LNCAP (cell line): Measurements from ENCODE around the gene CCT8.

Experiments used
- TF ChIP-seq, protein P1 (sequence below): fragments of 450-650 bp; IDR thresholded peaks from 2 replicates; pipeline ENCODE4 v1.5.1; 2017; ENCODE audit warnings: mild to moderate bottlenecking

The CCT8 gene

DNA sequence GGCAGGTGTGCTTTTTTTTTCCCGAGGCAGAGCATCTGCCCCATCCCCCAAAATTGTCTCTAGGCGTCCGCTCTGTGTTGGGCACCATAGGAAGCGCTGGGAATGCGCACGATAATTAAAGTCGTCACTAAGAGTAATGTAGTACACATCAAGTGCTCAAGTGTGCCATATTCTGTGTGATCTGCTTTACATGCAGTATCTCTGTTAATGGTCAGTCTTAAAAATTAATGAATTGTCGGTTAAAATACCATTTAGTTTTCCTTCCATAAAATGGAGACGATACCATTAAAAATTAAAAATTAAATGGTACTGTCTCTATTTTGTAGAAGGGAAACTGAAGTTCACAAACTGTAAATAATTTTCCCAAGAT lies 544 bp upstream of the CCT8 start:
- TF ChIP-seq, protein P1, sequence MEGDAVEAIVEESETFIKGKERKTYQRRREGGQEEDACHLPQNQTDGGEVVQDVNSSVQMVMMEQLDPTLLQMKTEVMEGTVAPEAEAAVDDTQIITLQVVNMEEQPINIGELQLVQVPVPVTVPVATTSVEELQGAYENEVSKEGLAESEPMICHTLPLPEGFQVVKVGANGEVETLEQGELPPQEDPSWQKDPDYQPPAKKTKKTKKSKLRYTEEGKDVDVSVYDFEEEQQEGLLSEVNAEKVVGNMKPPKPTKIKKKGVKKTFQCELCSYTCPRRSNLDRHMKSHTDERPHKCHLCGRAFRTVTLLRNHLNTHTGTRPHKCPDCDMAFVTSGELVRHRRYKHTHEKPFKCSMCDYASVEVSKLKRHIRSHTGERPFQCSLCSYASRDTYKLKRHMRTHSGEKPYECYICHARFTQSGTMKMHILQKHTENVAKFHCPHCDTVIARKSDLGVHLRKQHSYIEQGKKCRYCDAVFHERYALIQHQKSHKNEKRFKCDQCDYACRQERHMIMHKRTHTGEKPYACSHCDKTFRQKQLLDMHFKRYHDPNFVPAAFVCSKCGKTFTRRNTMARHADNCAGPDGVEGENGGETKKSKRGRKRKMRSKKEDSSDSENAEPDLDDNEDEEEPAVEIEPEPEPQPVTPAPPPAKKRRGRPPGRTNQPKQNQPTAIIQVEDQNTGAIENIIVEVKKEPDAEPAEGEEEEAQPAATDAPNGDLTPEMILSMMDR, result no peak

DNA sequence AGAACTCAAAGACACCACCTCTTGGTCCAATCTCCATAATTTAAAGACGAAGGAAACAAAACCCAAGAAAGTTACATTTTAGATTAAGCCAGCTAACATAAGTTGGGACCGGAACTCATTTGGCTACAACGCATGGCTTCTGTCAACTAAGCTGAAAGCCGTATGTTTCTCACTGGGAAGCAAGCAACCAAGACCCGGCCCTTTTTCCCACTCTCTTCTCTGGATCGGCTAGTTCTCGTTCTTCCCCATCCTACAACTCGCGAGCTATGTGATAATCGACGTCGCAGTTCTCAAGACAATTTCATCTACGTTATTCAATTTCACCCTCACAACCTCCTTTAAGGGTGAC lies 601 bp downstream of the CCT8 start:
- TF ChIP-seq, protein P1, result no peak

DNA sequence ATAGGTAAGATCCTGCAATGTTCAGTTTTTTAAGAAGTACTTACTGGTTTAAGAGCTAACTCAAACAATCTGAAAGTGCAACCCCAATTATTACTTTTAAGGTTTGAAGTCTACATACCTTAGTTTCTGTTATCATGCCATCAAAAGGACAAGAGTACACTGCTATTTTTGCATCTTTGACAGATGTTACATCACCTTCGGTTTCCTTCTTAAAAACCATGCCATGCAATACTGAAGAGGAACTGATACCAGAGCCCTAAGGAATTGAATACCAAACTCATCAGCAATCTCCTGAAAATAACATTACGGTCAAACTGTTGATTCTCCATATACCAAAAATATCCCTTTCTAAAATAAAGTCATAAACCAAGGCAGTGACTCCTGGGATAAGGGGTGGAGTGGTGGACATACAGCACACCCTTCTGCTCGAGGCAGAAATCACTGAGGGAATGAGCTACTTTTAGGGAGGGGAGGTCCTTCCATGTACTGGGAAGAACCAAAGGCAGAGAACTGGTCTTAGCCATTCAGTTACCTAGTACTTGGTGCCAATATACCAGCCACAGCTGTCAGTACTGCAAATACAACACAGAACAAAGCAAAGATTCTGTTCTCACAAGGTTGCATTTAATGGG lies 8.5 kb downstream of the CCT8 start:
- TF ChIP-seq, protein P1, result no peak

DNA sequence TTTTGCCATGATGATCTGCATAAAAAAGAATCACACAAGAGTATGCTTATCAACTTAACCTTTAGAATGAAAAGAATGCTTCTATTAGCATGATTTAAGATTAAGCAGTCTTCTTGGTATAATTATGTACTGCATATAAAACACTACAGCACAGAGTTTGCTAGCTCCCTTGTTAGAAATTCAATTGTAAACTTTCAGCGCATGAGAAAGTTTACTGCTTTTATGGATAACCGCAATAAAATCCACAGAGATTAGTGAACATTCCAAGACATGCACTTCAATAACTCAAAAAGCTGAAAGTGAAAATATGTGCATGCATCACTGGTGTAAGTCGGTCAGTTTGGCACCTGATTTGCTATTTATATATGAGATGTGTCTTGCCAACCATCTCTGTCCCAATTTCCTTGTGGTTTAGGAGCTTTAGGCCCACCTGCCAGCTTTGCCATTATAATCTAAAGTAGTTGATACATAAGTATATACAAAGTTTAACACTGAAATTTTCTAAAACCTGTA lies 16.9 kb downstream of the CCT8 start:
- TF ChIP-seq, protein P1, result no peak

DNA sequence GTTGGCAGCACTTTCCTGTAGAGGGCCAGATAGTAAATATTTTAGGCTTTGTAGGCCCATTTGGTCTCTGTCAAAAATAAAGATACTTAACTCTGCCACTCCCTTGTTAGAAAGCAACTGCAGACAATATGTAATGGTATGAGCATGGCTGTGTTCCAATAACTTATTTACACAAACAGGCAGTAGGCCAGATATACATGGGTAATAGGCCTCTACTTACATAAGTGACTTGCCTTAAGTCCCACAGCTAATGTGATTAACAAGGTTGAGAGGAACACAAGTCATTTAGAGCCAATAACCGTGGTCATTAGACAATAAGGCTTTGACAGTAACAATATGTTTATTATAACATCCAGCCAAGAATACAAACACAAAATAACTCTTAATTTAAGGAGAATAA lies 17.4 kb downstream of the CCT8 start:
- TF ChIP-seq, protein P1, result no peak

DNA sequence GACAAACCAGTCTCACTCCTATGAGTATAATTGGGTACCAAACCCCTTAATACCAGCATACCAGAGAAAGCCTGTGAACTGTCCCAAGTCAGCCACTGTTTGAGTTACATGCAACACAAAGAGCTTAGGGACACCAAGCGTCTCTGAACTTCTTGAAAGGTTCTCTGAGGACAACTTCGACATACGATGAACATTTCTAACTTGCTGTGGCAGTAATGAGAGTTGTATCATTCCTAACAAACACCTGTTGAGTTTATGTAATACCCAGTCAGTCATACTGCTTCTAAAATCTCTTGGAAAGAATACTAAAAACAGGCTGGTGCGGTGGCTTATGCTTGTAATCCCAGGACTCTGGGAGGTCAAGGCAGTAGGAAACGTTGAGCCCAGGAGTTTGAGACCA lies 18.4 kb downstream of the CCT8 start:
- TF ChIP-seq, protein P1, result no peak

DNA sequence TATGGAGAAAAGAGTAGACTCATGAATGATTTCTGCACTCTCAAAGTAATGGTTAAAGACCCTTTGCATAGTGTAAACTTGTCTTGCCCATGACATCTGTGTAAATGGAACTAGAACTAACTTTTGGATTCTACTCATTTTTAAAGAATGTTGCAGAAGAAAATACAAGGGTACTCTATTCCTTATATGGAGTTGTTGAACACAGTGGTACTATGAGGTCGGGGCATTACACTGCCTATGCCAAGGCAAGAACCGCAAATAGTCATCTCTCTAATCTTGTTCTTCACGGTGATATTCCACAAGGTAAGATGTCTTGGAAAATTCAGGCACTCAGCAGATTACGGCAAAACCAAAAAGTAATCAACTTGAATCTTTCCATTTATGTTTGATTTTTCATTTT lies 19.8 kb downstream of the CCT8 start:
- TF ChIP-seq, protein P1, result no peak

DNA sequence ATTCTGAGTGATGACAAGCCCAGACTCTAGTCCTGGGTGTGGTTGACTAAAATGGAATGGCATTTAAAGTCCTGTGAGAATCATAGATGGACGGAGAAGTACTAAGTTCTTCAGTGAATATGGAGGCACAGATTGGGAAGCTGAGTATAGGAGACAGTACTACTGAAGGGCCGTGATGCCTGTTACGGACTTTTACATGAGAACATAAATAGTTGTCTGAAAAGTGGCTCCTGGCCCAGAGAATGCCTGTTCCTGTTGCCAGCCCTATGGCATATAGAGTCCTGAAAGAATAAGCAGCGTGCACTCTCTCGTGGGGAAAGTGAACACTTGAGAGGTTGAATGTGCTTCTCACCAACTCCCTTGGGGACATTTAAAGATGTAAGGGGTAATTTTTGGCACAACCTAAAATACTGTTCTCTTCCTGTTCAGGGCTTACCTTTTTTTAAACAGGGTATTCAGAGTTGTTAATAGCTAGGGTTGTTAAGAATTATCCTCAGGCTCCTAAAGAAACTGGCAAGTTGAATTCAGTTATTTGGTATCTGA lies 20.4 kb downstream of the CCT8 start:
- TF ChIP-seq, protein P1, result no peak
